Measurements from ENCODE around the gene GBGT1.

Gene GBGT1

DNA sequence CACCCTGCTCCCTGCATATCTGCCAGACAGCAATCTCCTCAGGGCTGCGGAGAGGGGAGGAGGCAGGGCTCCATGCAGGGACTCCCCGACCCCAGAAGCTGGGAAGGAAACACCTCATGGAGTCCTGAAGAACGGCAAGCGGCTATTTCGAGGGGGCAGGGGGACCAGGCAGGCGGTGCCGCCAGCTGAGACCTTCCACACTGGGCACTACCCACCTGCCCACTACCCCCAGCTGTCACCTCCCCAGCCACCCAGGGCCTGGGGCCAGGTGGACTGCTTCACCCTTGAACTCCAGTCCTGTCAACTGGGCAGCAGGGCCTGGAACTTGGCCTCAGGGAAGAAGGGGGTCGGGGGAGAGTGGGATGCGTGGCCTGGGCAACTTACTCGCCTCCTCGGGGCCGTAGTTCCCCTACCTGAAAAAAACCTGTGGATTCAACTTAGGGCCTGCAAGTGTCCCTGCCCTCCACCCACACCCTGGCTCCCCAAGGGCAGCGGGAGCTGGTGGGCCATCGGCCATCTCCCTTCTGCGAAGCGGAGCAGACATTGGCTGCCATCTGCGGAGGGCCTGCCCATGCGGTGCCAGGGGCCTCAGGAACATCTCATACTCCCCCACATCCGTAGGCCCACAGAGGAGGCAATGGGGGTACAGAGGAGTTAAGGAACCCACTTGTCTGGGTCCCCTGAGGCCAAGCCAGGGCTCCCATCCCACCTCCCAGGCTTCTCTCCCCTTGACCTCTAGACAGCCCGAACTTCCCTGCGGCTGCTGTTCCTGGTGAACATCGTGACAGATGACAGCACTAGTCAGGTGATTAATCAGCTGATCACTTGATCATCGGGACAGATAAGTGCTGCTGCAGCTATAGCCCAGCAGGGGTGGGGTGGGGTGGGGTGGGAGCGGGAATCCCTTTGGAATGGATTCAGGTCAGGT is 24.2 kb downstream of the GBGT1 start:
- Histone ChIP-seq H3K9me3 (no peaks in the 10 kb centered on the region), H3K9ac (no peak overlapping the region; the same call in 1 of the 2 replicates), H4K20me1 (peaks cover 100% of the 10 kb centered on the region), H3K27ac (no peak overlapping the region), H3K4me3 (no peak overlapping the region), H3K4me2 (no peak overlapping the region), H3K4me1 (peaks cover 91% of the 10 kb centered on the region), H3K27me3 (no peaks in the 10 kb centered on the region), H3K36me3 (peaks cover 60% of the 10 kb centered on the region)
- TF ChIP-seq Cebpa-rat (IDR thresholded peaks at IDR 0.05), result no peak

DNA sequence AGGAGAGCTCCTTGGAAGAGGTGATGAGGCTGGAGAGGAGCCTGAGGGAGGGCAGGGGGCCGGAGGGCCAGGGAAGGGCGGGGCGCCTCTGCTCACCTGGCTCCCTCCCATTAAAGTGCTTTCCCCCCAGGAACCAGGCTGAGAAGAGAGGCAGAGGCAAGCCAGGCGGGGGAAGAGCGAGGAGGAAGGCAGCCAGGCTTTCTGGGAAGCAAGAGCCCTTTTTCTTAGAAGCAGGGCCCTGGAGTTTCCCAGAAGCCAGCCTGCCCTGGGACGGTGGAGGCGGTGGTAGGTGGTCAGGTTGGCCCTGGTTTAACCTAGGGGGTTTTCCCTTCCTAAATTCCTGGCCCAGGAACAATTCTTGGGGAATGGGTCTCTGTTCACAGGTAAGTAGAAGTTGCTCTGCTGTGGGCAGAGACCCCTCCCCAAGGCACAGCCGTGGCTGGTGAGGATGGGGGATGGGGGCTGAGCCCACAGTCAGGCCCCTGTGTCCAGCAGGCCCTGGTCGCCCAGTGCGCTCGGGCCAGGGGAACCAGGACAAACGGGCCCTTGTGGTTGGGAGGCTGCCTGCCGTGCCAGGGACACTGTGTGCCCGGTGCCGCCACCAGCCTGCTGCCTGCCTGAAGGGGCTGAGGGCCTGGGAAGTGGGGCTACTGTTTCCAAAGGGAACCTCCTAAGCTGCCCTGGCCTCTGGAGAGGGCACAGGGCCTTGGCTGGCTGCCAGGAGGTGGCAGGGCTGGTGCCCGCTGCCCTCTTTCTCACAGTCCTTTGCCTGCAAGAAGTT is 26.1 kb downstream of the GBGT1 start:
- Histone ChIP-seq H3K27ac (peak overlapping the region; percentile 44), H3K9me3 (no peaks in the 10 kb centered on the region), H3K36me3 (peaks cover 63% of the 10 kb centered on the region), H3K4me3 (no peak overlapping the region), H3K4me2 (peak overlapping the region; percentile 14; the same call in 1 of the 2 replicates), H3K9ac (no peak overlapping the region), H3K27me3 (no peaks in the 10 kb centered on the region), H4K20me1 (peaks cover 100% of the 10 kb centered on the region), H3K4me1 (peaks cover 91% of the 10 kb centered on the region)
- TF ChIP-seq Cebpa-rat (IDR thresholded peaks at IDR 0.05), result no peak

DNA sequence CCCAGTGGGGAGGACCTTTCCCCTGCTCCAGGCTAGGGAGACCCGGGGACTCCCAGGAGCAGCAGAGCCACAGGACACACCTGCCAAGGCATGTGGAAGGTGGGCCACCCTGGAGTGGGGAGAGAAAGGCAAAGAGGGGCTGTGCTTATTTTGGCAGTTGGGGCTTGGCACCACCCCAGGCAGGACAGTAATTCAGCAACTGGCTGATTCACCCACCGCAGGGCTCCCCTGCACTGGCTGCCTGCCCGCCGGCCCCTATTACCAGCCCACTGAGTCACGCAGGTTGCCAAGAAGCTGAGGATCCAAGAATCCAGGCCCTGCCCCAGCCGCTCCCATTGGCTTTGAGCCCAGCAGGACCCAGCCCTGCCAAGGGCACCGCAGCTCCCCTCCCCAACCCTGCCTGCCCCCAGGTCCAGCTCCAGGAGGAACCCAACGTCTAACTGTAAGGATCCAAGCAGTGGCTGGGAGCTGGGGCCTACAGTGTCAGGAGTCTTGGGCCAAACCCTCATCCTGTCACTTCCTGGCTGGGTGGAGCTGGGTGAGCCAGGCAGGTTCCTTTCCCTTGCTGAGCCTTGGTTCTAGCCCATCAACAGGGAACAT is 28.5 kb downstream of the GBGT1 start:
- H3K9ac ChIP-seq, result peak overlapping the region; percentile 54
- H4K20me1 ChIP-seq, result peaks cover 100% of the 10 kb centered on the region
- peaks cover 92% of the 10 kb centered on the region for H3K4me1 ChIP-seq
- no peak overlapping the region for H3K4me3 ChIP-seq
- peak overlapping the region; percentile 95 for H3K4me2 ChIP-seq
- no peak for TF ChIP-seq Cebpa-rat (IDR thresholded peaks at IDR 0.05)
- no peaks in the 10 kb centered on the region for H3K9me3 ChIP-seq
- no peaks in the 10 kb centered on the region for H3K27me3 ChIP-seq
- peaks cover 61% of the 10 kb centered on the region for H3K36me3 ChIP-seq
- H3K27ac ChIP-seq, result peak overlapping the region; percentile 62

DNA sequence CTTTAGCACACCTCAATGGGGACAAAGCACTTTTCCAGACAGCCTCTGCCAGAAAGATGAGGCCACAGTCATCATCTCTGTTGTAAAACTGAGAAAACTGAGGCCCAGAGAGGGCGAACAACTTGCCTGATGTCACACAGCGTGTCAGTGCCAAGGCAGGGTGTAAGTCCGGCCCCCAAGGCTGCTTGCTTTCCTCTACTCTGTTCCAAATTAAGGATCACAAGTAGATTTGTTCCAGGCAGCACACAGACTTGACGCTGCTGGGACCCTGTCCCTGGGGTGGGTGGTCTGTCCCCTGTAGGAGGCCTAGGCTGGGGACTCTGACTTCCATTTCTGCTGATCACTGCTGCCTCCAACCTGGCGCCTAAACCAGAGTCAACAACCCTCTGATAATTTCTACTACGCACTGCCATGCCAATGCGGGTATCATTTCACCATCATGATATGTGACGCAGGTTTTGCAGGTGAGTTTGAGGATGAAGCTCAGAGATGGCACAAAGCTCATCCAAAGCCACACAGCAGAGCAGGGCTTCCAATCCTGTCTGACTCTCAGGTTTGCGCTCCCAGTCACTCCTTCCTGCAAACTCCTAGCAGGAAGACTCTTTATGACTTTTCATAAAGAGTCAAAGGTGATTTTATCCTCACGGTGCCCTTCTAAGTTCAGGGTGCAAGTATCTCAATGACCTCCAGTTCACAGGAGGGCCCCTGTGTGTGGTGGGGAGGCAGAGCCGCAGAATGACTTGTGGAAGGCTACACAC is 29.1 kb downstream of the GBGT1 start:
- H3K9ac ChIP-seq, result peak overlapping the region; percentile 54
- H3K9me3 ChIP-seq, result no peaks in the 10 kb centered on the region
- peak overlapping the region; percentile 95 for H3K4me2 ChIP-seq
- H3K27ac ChIP-seq, result peak overlapping the region; percentile 62
- H3K36me3 ChIP-seq, result peaks cover 61% of the 10 kb centered on the region
- peaks cover 100% of the 10 kb centered on the region for H4K20me1 ChIP-seq
- peaks cover 96% of the 10 kb centered on the region for H3K4me1 ChIP-seq
- H3K4me3 ChIP-seq, result no peak overlapping the region
- TF ChIP-seq Cebpa-rat (IDR thresholded peaks at IDR 0.05), result no peak
- no peaks in the 10 kb centered on the region for H3K27me3 ChIP-seq

DNA sequence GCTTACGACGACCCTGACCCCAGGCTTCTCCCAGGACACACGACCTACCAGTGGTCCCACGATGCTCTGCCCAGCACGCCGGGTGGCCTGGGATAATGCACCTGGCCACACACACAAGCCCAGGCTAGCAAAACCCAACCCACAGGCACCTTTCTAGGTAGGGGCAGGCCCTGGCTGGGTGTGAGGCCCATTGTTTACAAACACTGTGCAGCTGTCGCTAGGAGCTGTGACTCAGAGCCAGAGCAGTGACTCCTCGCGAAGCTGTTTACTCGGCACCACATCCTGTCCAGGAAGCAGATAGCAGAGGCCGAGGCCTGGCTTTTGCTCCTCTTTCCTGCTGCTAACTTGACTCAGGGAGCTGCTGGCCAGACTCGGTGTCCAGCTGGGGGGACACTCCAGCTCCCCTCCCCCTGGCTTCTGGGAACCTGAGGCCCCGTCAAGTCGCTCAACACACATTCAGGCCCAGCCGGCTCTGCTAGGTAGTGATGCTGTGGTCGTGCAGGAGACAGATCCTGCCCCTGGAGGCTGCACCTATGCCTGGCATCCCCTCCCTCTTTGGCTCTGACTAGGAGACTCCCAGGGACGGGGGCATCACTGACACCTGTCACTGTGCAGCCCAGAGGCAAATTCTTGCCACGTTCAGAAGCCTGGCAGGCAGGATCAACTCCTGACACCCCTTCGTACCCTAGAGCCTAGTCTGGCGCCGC is 29.9 kb downstream of the GBGT1 start:
- Histone ChIP-seq H3K27ac (peak overlapping the region; percentile 62), H3K4me2 (peak overlapping the region; percentile 95), H3K36me3 (peaks cover 61% of the 10 kb centered on the region), H4K20me1 (peaks cover 100% of the 10 kb centered on the region), H3K4me1 (peaks cover 96% of the 10 kb centered on the region), H3K9me3 (no peaks in the 10 kb centered on the region), H3K27me3 (no peaks in the 10 kb centered on the region), H3K4me3 (no peak overlapping the region), H3K9ac (peak overlapping the region; percentile 54)
- no peak for TF ChIP-seq Cebpa-rat (IDR thresholded peaks at IDR 0.05)

- no peaks in the 10 kb centered on the region for H3K9me3 ChIP-seq
- peaks cover 100% of the 10 kb centered on the region for H4K20me1 ChIP-seq
- no peak overlapping the region for H3K4me3 ChIP-seq
- peaks cover 100% of the 10 kb centered on the region for H3K4me1 ChIP-seq
- peak overlapping the region; percentile 49 for H3K9ac ChIP-seq
- TF ChIP-seq Cebpa-rat (IDR thresholded peaks at IDR 0.05), result no peak
- peaks cover 61% of the 10 kb centered on the region for H3K36me3 ChIP-seq
- H3K4me2 ChIP-seq, result peak overlapping the region; percentile 95
- H3K27ac ChIP-seq, result peak overlapping the region; percentile 64
- H3K27me3 ChIP-seq, result no peaks in the 10 kb centered on the region
Observed at GRCh38 chr9:133132174-133132573, 31.5 kb downstream of the GBGT1 start.

DNA sequence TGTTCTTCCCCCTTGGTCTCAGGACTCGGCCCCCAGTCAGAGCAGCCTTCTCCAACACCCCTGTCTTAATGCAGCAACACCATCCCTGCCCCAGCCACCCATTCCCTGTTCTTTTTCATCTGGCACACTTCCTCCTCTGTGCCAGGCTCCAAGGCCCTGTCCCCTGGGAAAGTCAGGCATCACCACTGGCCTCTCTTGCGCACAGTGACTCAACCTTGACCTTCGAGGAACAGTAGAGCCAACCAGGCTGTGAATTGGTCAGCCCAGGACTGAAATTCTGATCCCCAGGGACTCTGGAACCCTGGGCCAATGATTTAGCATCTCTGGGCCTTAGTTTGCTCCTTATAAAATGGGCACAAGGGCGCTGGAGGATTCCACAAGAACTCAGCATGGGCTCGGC is 32.2 kb downstream of the GBGT1 start:
- H3K27ac ChIP-seq, result peak overlapping the region; percentile 64
- no peak for TF ChIP-seq Cebpa-rat (IDR thresholded peaks at IDR 0.05)
- H3K27me3 ChIP-seq, result no peaks in the 10 kb centered on the region
- peaks cover 100% of the 10 kb centered on the region for H4K20me1 ChIP-seq
- peak overlapping the region; percentile 95 for H3K4me2 ChIP-seq
- peak overlapping the region; percentile 49 for H3K9ac ChIP-seq
- peaks cover 58% of the 10 kb centered on the region for H3K36me3 ChIP-seq
- no peak overlapping the region for H3K4me3 ChIP-seq
- H3K4me1 ChIP-seq, result peaks cover 100% of the 10 kb centered on the region
- H3K9me3 ChIP-seq, result no peaks in the 10 kb centered on the region

DNA sequence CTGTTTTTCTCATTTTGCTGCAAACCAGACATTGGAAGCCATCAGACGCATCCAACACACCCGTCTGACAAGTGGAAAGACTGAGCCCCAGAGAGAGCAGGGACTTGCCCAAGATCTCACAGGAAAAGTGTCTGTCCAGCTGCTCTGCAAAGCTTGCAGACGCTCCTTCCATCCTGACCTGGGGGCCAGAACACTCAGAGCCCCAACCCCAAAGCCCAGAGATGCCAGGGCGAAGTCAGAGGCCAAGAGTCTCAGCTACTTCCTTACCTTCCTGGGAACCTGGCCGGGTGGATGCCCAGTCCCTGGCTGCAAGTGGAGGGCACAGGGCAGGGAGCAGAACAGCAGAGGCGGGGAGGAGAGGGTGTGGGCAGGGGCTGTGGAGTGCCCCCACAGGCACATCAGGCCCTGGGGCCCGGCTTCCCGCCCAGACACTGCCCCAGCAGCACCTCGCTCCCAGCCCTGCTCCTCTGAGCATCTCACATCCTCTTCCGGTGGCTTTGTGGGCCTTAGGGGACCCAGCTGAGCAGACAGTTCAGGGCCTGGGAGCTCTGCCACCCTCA is 32.9 kb downstream of the GBGT1 start:
- H4K20me1 ChIP-seq, result peaks cover 100% of the 10 kb centered on the region
- no peaks in the 10 kb centered on the region for H3K9me3 ChIP-seq
- H3K27ac ChIP-seq, result peak overlapping the region; percentile 74
- H3K9ac ChIP-seq, result peak overlapping the region; percentile 21; the same call in 1 of the 2 replicates
- no peak for TF ChIP-seq Cebpa-rat (IDR thresholded peaks at IDR 0.05)
- peaks cover 57% of the 10 kb centered on the region for H3K36me3 ChIP-seq
- no peaks in the 10 kb centered on the region for H3K27me3 ChIP-seq
- H3K4me3 ChIP-seq, result no peak overlapping the region
- peak overlapping the region; percentile 95 for H3K4me2 ChIP-seq
- H3K4me1 ChIP-seq, result peaks cover 100% of the 10 kb centered on the region
